DMS53 treated with DMSO at 0.1 percent for 48 hours (cell line): ENCODE measurements around the gene CC2D1B.

Source experiments
- DNase-seq: peaks from one replicate; lab custom pipeline; 2025; ENCODE audit not compliant: unreplicated experiment; lab: John Stamatoyannopoulos, UW

Gene CC2D1B

GRCh38 chr1:52360595-52360968 is 5.4 kb downstream of the CC2D1B start:
- DNase-seq = no peak

GRCh38 chr1:52359676-52360594 is 6.1 kb downstream of the CC2D1B start:
- DNase-seq = no peak

GRCh38 chr1:52358851-52359497 is 7.0 kb downstream of the CC2D1B start:
- no peak for DNase-seq

GRCh38 chr1:52357397-52357796 is 8.6 kb downstream of the CC2D1B start:
- no peak for DNase-seq

- DNase-seq = no peak
These were observed 9.1 kb downstream of the CC2D1B start for GRCh38 chr1:52356818-52357355.

GRCh38 chr1:52355847-52356505 is 10.0 kb downstream of the CC2D1B start:
- DNase-seq = no peak

GRCh38 chr1:52355436-52355835 is 10.6 kb downstream of the CC2D1B start:
- DNase-seq = no peak

- no peak for DNase-seq
These were observed 13.3 kb downstream of the CC2D1B start for GRCh38 chr1:52352690-52353089.

GRCh38 chr1:52348704-52349300 is 17.2 kb downstream of the CC2D1B start:
- no peak for DNase-seq

GRCh38 chr1:52346653-52347052 is 19.4 kb downstream of the CC2D1B start:
- no peak for DNase-seq

GRCh38 chr1:52345252-52345651 is 20.8 kb downstream of the CC2D1B start:
- no peak for DNase-seq

- DNase-seq = no peak
These were observed 22.0 kb downstream of the CC2D1B start for GRCh38 chr1:52343979-52344378.

GRCh38 chr1:52341655-52342260 is 24.2 kb downstream of the CC2D1B start:
- DNase-seq = no peak

GRCh38 chr1:52337439-52337838 is 28.6 kb downstream of the CC2D1B start:
- no peak for DNase-seq

- DNase-seq = no peak
These were observed 31.0 kb downstream of the CC2D1B start for GRCh38 chr1:52334906-52335528.

GRCh38 chr1:52332411-52332810 is 33.6 kb downstream of the CC2D1B start:
- DNase-seq = no peak

GRCh38 chr1:52328615-52329014 is 37.4 kb downstream of the CC2D1B start:
- DNase-seq = peak; percentile 66

- DNase-seq = no peak
These were observed 40.2 kb downstream of the CC2D1B start for GRCh38 chr1:52325786-52326185.

- no peak for DNase-seq
These were observed 42.3 kb downstream of the CC2D1B start for GRCh38 chr1:52323731-52324130.

- DNase-seq = no peak
These were observed 44.9 kb downstream of the CC2D1B start for GRCh38 chr1:52321061-52321460.
